Activated CD8-positive, alpha-beta memory T cell treated with anti-CD3 and anti-CD28 coated beads for 48 hours (primary cell): ENCODE measurements around the gene INS.
"Not testable (repeated sequence)": the region's sequence is repeated elsewhere in the genome, so short reads cannot be mapped to it uniquely, and the experiment has no call there.

ENCODE experiments used
- DNase-seq, 3 experiments: peaks; one replicate each; pipeline ENCODE4 v3.0.0-alpha.2; 2020; ENCODE audit warnings: low read depth in 2 of 3, low spot score in 2 of 3

INS gene

GRCh38 chr11:2182692-2183474 lies 21.9 kb upstream of the INS start:
- DNase-seq, result no peak

- no peak for DNase-seq
These were observed 21.1 kb upstream of the INS start for GRCh38 chr11:2182075-2182474.

- no peak for DNase-seq
These were observed 19.9 kb upstream of the INS start for GRCh38 chr11:2180789-2181370.

GRCh38 chr11:2180347-2180746 lies 19.3 kb upstream of the INS start:
- DNase-seq, result no peak

GRCh38 chr11:2179516-2179915 lies 18.5 kb upstream of the INS start:
- DNase-seq, result no peak

- DNase-seq, result no peak
These were observed 18.0 kb upstream of the INS start for GRCh38 chr11:2178906-2179494.

- DNase-seq, result not testable (repeated sequence)
These were observed 17.2 kb upstream of the INS start for GRCh38 chr11:2178055-2178773.

- no peak for DNase-seq
These were observed 16.1 kb upstream of the INS start for GRCh38 chr11:2177076-2177475.

- DNase-seq, result no peak
These were observed 15.4 kb upstream of the INS start for GRCh38 chr11:2176389-2176900.

GRCh38 chr11:2175659-2176058 lies 14.7 kb upstream of the INS start:
- DNase-seq, result no peak

- no peak for DNase-seq
These were observed 13.4 kb upstream of the INS start for GRCh38 chr11:2174361-2174760.

GRCh38 chr11:2173761-2174160 lies 12.8 kb upstream of the INS start:
- DNase-seq, result no peak

GRCh38 chr11:2173150-2173693 lies 12.2 kb upstream of the INS start:
- no peak for DNase-seq

- DNase-seq, result no peak
These were observed 11.7 kb upstream of the INS start for GRCh38 chr11:2172676-2173075.

- DNase-seq, result no peak
These were observed 10.6 kb upstream of the INS start, which contains the start of gene TH for GRCh38 chr11:2171591-2172003. Gene TH (minus strand): TSS chr11:2171815. CDS start chr11:2171786, 29 bp downstream.

- no peak for DNase-seq
These were observed 8.9 kb upstream of the INS start for GRCh38 chr11:2169626-2170570.

- DNase-seq, result no peak
These were observed 8.0 kb upstream of the INS start for GRCh38 chr11:2169005-2169378.

GRCh38 chr11:2168286-2169004 lies 7.4 kb upstream of the INS start:
- no peak for DNase-seq
